HG03045 (cell line): Measurements from ENCODE around the gene RNF130.

Source experiments
- ATAC-seq: cut with Tn5 transposase; IDR thresholded peaks from one replicate; pipeline ENCODE4 v1.9.1; 2021; ENCODE audit warnings: mild to moderate bottlenecking, moderate library complexity; ENCODE audit not compliant: unreplicated experiment

The RNF130 gene

DNA sequence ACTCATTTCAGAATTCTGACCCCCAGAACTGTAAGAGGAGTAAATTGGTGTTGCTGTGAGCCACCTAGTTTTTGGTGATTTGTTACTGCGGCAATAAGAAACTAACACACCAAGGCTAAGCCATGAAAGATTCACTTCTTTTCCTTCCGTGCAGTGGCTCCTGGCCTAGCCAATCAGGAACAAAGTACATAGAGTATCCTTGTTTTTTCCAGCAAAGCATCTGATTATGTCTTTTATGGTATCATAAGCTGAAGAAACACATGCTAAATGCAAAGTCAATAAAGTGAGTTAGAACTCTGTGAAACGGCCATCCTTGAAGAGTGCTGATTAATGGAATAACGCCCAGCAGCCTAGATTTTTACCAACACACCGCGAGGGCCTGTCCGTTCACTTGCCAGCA is 11.4 kb downstream of the RNF130 start:
- no peak for ATAC-seq

- no peak for ATAC-seq
These were observed 12.2 kb downstream of the RNF130 start for GRCh38 chr5:180059326-180059725.

GRCh38 chr5:180056153-180056552 is 15.4 kb downstream of the RNF130 start:
- ATAC-seq, result no peak

DNA sequence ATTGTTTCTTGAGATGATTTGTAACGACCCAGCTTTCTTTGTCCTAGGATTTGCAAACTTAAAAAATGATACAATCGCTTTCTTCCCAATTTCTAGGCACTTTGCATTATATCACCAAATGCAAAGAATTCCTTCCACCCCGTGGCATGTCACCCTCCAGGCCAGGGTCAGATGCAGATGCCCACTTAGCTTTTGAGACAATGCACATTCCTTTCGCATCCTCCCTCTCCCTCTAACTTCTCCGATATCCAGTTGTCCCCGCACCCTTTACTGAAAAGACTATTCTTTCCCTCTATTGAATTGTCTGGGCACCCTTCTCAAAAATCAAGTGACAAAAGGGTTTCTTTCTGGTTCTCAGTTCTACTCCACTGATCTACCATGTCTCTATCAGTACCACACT is 17.3 kb downstream of the RNF130 start:
- no peak for ATAC-seq

DNA sequence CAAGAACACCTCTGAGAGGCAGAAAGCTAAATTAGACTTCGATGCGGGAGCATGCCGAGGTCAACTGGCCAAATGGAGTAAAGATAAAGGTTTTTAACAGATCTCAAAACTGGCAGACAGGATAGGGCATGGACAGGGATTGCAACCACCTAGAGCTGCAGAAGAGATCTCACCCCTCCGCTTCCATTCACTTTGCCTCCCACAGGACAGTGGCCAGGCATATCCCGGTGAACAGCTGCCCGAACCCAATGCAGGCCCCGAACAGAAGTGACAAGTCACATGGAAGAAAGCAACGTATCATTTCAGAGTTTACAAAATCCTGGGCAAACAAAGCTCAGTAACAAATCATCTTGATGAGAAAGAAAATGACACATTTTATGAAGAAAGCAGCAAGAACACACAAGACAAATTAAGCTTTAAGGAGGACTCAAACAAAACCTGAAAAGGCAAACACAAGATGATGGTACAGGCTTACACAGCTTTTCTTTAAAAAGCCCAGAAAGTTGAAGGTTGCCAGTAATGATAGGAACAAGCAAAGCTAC is 18.4 kb downstream of the RNF130 start:
- ATAC-seq, result no peak

DNA sequence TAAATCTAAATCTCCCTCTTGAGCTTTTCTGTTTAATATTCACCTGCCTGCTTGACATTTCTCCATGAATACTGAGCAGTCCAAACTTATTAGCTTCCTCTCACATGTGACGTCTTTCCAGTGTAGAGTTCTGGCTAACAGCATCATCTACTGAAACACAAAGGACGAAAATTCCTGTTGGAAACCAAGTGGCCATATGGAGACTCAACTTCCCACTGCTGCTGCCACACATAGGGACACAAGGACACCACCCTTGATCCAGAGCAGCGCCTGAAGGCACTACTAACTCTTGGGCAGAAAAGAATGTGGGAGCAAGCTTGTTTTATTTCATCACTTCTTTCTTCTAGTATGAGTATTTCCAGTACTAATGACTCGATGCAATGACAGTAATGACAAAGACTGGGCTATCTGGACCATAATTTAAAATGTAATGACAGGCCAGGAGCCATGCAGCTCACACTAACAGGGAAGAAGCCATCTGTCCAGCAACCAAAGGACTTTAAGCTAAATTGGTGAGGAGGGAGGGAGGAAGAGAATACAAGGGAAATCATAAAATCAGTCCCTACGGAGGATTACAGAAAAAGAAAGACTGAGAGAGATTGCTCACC is 19.2 kb downstream of the RNF130 start:
- ATAC-seq, result no peak

DNA sequence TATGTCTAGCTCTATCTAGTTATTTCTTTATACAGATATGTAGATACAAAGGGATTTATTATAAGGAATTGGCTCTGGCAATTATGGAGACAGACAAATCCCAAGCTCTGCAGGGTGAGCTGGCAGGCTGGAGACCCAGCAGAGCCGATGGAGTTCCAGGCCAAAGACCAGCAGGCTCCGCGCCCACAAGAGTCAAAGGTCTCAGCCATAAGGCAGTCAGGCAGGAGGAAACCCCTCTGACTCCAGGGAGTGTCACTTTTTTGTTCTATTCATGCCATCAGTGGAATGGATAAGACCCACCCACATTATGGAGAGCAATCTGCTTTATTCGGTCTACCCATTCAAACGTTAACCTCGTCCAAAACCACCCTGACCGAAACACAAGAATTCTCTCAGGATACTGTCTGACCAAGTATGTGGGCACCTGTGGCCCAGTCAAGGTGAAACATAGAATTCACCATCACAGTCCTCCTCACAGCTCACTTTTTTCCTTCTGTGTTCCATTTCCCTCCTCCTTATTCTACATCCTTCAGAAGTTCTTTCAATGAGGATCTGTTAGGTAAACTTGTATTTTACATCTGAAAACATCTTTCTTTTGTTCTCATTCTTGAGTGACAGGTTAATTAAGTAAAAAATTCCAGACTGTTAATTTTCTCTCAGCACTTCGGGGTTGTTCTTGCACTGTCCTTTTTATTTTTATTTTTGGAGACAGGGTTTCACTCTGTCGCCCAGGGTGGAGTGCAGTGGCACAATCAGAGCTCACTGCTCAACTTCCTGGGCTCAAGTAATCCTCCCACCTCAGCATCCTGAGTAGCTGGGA is 21.2 kb downstream of the RNF130 start:
- no peak for ATAC-seq

GRCh38 chr5:180049185-180049548 is 22.4 kb downstream of the RNF130 start:
- ATAC-seq, result no peak

- no peak for ATAC-seq
These were observed 23.9 kb downstream of the RNF130 start for GRCh38 chr5:180047667-180048066.

DNA sequence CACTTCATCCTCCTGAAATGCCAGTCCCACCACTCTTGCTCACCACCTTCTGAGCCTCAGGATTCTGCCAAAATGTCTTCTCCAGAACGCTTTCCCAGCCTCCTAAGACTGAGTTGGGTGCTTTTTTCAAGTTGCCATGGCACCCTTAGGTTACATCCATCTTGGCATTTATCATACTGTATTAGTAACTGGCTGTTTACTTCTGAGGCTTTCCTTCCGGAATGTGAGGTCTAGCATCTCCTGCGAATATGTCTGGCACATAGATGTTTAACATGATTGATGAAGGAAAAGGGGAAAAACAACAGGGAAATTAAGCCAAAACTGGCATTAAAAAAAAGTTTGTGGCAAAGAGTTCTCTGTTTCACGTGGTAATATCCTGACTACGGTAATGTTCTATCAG is 24.9 kb downstream of the RNF130 start:
- ATAC-seq, result no peak

DNA sequence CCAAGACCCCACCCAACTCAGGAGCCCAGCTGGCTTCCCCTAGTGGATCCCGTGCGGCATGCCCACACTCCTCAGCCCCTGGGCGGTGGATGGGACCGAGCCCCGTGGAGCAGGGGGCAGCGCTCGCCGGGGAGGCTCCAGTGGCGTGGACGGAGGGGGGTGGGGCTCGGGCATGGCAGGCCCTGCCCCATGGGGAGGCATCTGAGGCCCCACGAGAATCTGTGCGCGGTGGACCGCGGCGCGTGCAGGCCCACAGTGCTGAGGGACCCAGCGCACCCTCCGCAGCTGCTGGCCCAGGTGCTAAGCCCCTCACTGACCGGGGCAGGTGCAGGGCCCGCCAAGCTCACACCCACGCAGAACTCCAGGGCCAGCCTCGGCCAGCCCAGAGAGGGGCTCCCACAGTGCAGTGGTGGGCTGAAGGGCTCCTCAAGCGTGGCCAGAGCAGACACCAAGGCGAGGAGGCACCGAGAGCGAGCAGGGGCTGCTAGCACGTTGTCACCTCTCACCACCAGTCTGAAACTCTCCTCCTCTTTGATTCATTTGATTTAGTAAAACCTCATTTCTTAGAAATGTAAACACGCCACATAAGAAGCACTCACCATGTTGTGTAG is 25.6 kb downstream of the RNF130 start:
- ATAC-seq, result no peak

- ATAC-seq, result no peak
These were observed 28.2 kb downstream of the RNF130 start for GRCh38 chr5:180043377-180043776.

DNA sequence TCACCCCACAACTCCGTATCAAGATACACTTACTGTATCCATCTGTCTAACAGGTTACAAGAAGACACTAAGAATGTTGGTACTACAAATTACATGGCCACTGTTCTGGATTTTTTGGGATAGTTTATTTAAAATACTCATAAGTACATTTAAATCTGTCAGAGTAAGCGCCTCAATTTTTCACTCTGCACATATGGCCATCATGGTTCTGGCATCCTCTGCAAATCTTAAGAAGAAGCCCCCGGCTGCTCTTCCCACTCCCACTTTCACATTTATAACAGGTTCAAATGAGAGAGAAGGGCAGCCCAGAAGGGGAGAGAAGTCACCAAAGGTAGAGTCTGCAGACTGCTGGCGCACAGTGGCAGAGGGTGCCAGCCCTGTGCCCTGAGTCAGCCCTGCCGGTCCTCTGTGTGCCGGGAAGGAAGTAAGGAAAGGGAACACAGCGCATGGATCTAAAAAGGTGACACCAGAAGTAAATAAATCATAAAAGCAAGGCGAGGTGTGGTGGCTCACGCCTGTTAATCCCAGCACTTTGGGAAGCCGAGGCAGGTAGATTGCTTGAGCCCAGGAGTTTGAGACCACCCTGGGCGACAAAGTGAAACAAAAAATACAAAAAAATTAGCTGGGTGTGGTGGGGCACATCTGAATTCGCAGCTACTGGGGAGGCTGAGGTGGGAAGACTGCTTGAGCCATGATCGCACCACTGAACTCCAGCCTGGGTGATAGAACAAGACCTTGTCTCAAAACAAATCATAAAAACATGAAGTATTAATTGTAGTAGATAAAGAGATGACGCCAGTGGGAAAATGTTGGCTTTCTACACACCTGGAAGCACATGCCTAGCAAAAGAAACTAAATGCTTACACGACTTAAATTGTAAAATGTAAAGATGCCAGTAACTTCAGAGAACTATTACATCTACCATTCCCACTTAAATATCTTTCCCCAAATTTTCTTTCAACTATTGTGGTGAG is 30.0 kb downstream of the RNF130 start:
- ATAC-seq, result no peak

- ATAC-seq, result no peak
These were observed 31.0 kb downstream of the RNF130 start for GRCh38 chr5:180040287-180041214.

GRCh38 chr5:180035206-180035931 is 36.2 kb downstream of the RNF130 start:
- ATAC-seq, result no peak

DNA sequence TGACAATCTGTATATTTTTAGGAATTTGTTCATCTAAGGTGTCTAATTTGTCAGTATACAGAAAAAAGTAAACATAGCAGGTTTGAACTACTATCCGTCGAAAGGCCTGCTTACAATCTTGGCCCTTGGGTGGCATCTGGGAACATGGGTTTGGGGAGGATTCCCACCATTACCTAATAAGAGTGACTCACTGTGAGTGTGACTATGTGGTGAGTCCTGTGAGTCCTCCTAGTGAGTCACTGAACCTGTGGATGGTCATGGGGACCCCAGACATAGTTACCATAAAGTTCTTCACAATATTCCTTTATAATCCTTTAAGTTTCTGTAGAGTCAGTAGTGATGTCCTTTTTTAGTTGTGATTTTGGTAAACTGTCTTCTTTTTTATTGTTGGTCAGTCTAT is 37.0 kb downstream of the RNF130 start:
- no peak for ATAC-seq

DNA sequence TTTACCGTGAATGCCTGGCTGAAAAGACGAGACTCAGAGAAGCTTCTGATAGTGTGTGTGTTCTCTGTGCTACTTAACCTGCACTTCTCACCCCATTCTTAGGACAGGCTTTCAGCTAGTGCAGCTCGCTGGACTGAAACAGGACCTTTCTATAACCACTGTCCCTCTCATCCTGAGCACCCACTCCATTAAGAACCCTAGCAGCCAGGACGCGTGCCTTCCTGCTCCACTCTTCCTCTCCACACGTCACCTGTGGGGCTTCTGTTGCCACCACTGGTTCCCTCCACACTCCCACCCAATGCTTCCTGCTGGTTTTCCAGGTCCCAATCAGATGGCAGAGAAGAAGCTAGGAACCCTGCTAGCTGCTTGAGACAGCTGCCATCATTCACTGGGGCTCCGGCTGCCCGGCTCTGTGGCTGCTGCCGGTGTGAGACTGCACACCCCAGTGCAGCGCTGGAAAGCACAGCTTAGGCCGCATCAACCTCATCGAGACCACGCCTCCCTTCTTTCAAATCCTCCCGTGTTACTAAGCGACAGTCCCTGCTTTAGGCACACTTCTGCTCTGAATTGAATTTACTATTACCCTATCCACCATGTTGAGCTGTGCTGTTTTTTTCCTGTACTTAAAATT is 44.0 kb downstream of the RNF130 start:
- no peak for ATAC-seq

- ATAC-seq, result no peak
These were observed 44.7 kb downstream of the RNF130 start for GRCh38 chr5:180026734-180027458.
